ENCODE results near the gene CYTH1.
A peak's percentile ranks its signal among the peaks of the same experiment; 100 is the strongest.

The CYTH1 gene, protein sequence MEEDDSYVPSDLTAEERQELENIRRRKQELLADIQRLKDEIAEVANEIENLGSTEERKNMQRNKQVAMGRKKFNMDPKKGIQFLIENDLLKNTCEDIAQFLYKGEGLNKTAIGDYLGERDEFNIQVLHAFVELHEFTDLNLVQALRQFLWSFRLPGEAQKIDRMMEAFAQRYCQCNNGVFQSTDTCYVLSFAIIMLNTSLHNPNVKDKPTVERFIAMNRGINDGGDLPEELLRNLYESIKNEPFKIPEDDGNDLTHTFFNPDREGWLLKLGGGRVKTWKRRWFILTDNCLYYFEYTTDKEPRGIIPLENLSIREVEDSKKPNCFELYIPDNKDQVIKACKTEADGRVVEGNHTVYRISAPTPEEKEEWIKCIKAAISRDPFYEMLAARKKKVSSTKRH

DNA sequence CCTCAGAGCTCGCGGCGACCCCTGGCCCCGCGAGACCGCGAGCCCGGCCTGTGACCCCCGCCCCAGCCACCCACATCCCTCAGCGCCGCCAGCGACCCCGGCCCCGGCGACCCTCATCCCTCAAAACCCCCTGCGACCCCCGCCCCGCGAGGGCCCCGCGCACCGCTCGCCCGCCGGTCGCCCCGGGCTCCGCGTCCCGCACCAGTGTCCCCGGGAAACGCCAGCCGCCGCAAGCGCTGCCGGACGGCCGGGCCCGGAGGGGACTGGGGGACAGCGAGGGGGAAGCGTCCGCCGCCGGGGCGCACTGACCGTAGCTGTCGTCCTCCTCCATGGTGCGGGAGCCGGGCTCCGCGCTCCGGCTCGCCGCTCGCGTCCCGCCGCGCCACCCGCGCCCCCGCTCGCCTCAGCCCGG is at the start of gene CYTH1:
Gene CYTH1 (minus strand): TSS at position 381 of the 412 bp plus-strand sequence. CDS start 50 bp downstream, at position 331.
- peak within 1 kb of the TSS; percentile 89 for H3K9ac ChIP-seq (ENCODE audit: low read depth, low read length)
- peak; percentile 13; the same call in 2 of the 3 replicates for ATAC-seq (ENCODE audit: insufficient read depth, low read depth)
- peak within 1 kb of the TSS; percentile 84 for H3K4me2 ChIP-seq (ENCODE audit: insufficient read depth, low read length)
- H3K4me3 ChIP-seq (ENCODE audit: low read depth in 1 of 2, low read length in 2 of 2): peak within 1 kb of the TSS; percentile 68 to 88
- peaks cover 33% of the 10 kb centered on the region for H3K79me2 ChIP-seq (ENCODE audit: insufficient read depth, low read length)
- H4K20me1 ChIP-seq (ENCODE audit: insufficient read depth, low read length): peaks cover 4% of the 10 kb centered on the region; the same call in 1 of the 2 replicates
- peak within 1 kb of the TSS; percentile 89 for H2AFZ ChIP-seq (ENCODE audit: low read depth, low read length)
- H3K4me1 ChIP-seq (ENCODE audit: insufficient read depth, low read length): peaks cover 22% of the 10 kb centered on the region
- H3K9me3 ChIP-seq (ENCODE audit: insufficient read depth, low read length, severe bottlenecking): no peaks in the 10 kb centered on the region
- no peaks in the 10 kb centered on the region for H3K27me3 ChIP-seq (ENCODE audit: insufficient read depth, low read length, poor library complexity)
- no peak for TF ChIP-seq EZH2 (IDR thresholded peaks at IDR 0.05; ENCODE audit: borderline replicate concordance, low read depth, low read length, severe bottlenecking)
- TF ChIP-seq, protein P1, sequence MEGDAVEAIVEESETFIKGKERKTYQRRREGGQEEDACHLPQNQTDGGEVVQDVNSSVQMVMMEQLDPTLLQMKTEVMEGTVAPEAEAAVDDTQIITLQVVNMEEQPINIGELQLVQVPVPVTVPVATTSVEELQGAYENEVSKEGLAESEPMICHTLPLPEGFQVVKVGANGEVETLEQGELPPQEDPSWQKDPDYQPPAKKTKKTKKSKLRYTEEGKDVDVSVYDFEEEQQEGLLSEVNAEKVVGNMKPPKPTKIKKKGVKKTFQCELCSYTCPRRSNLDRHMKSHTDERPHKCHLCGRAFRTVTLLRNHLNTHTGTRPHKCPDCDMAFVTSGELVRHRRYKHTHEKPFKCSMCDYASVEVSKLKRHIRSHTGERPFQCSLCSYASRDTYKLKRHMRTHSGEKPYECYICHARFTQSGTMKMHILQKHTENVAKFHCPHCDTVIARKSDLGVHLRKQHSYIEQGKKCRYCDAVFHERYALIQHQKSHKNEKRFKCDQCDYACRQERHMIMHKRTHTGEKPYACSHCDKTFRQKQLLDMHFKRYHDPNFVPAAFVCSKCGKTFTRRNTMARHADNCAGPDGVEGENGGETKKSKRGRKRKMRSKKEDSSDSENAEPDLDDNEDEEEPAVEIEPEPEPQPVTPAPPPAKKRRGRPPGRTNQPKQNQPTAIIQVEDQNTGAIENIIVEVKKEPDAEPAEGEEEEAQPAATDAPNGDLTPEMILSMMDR (IDR thresholded peaks at IDR 0.05; ENCODE audit: borderline replicate concordance, extremely low read depth, low read length, poor library complexity, severe bottlenecking): no peak
- peak within 1 kb of the TSS; percentile 93 for H3K27ac ChIP-seq (ENCODE audit: low read length)
- DNase-seq: no peak
- peaks cover 3% of the 10 kb centered on the region; the same call in 1 of the 2 replicates for H3K36me3 ChIP-seq (ENCODE audit: insufficient read depth, low read length)

- Histone ChIP-seq H3K4me2 (ENCODE audit: insufficient read depth, low read length) (no peak overlapping the region), H3K27ac (ENCODE audit: low read length) (no peak overlapping the region), H3K4me1 (ENCODE audit: insufficient read depth, low read length) (no peaks in the 10 kb centered on the region), H3K79me2 (ENCODE audit: insufficient read depth, low read length) (peaks cover 25% of the 10 kb centered on the region; the same call in 1 of the 2 replicates), H3K4me3 (ENCODE audit: low read depth in 1 of 2, low read length in 2 of 2) (no peak overlapping the region), H3K9ac (ENCODE audit: low read depth, low read length) (no peak overlapping the region), H4K20me1 (ENCODE audit: insufficient read depth, low read length) (peaks cover 31% of the 10 kb centered on the region; the same call in 1 of the 2 replicates), H3K36me3 (ENCODE audit: insufficient read depth, low read length) (peaks cover 99% of the 10 kb centered on the region), H3K9me3 (ENCODE audit: insufficient read depth, low read length, severe bottlenecking) (no peaks in the 10 kb centered on the region), H2AFZ (ENCODE audit: low read depth, low read length) (no peak overlapping the region), H3K27me3 (ENCODE audit: insufficient read depth, low read length, poor library complexity) (no peaks in the 10 kb centered on the region)
- ATAC-seq (ENCODE audit: insufficient read depth, low read depth) (no peak), DNase-seq (no peak)
- TF ChIP-seq EZH2 (IDR thresholded peaks at IDR 0.05; ENCODE audit: borderline replicate concordance, low read depth, low read length, severe bottlenecking): no peak
- TF ChIP-seq, protein P1 (IDR thresholded peaks at IDR 0.05; ENCODE audit: borderline replicate concordance, extremely low read depth, low read length, poor library complexity, severe bottlenecking): no peak
Measured at GRCh38 chr17:78829477-78829876, 47.4 kb upstream of the CYTH1 start.

- Histone ChIP-seq H3K4me3 (ENCODE audit: low read depth in 1 of 2, low read length in 2 of 2) (no peak overlapping the region), H3K4me1 (ENCODE audit: insufficient read depth, low read length) (no peaks in the 10 kb centered on the region), H3K4me2 (ENCODE audit: insufficient read depth, low read length) (no peak overlapping the region), H4K20me1 (ENCODE audit: insufficient read depth, low read length) (peaks cover 38% of the 10 kb centered on the region; the same call in 1 of the 2 replicates), H3K9ac (ENCODE audit: low read depth, low read length) (no peak overlapping the region), H3K27ac (ENCODE audit: low read length) (no peak overlapping the region), H3K9me3 (ENCODE audit: insufficient read depth, low read length, severe bottlenecking) (no peaks in the 10 kb centered on the region), H3K36me3 (ENCODE audit: insufficient read depth, low read length) (peaks cover 99% of the 10 kb centered on the region), H3K27me3 (ENCODE audit: insufficient read depth, low read length, poor library complexity) (no peaks in the 10 kb centered on the region), H3K79me2 (ENCODE audit: insufficient read depth, low read length) (peaks cover 25% of the 10 kb centered on the region; the same call in 1 of the 2 replicates), H2AFZ (ENCODE audit: low read depth, low read length) (no peak overlapping the region)
- DNase-seq (no peak), ATAC-seq (ENCODE audit: insufficient read depth, low read depth) (no peak)
- TF ChIP-seq EZH2 (IDR thresholded peaks at IDR 0.05; ENCODE audit: borderline replicate concordance, low read depth, low read length, severe bottlenecking): no peak
- TF ChIP-seq, protein P1 (IDR thresholded peaks at IDR 0.05; ENCODE audit: borderline replicate concordance, extremely low read depth, low read length, poor library complexity, severe bottlenecking): peak; percentile 19
Measured at GRCh38 chr17:78828470-78829185, 46.6 kb upstream of the CYTH1 start.

Data from DND-41 (cell line).